Measurements from ENCODE around the gene KITLG. TPM values are rescaled to one million over a fixed set of nuclear protein-coding genes. Genes with fewer than 3 reads are reported as not detected.
"Not testable (repeated sequence)": the region's sequence is repeated elsewhere in the genome, so short reads cannot be mapped to it uniquely, and the experiment has no call there.

KITLG gene
- polyA plus RNA-seq, 1 donor (not counting 4 experiments of a cell fraction or from before 2014, with no cell fraction given): 21.2 TPM

DNA sequence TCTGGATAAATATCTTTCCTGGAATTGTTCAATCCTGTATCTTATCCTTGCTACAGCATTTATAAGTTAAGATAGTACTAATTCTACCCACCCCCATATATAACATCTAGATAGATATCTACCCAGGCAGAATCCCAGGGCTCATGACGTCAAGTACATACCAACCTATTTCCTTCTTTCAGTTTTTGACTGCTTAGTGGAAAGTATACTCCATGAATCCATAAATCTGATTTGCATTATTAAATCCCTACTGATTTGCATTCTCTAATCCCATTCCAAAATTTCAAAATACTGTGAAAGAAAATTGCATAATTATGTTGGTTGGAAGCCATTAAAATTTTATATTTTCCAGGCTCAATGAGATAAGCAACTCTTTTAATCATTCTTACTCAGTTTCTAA lies 111.7 kb downstream of the KITLG start:
- Histone ChIP-seq H3K27ac (ENCODE audit: control insufficient read depth, insufficient read depth, low read length) (no peak overlapping the region), H3K4me1 (ENCODE audit: control insufficient read depth, extremely low read depth, insufficient read depth, low read length) (peaks cover 3% of the 10 kb centered on the region), H3K9ac (ENCODE audit: control insufficient read depth, extremely low read depth, insufficient read depth, low read length) (no peak overlapping the region), H2AFZ (ENCODE audit: control insufficient read depth, low read length) (no peak overlapping the region), H3K4me2 (ENCODE audit: control insufficient read depth, extremely low read depth, insufficient read depth, low read depth, low read length) (no peak overlapping the region), H4K20me1 (ENCODE audit: control insufficient read depth, extremely low read depth, insufficient read depth, low read length) (no peaks in the 10 kb centered on the region), H3K9me3 (ENCODE audit: control insufficient read depth, low read depth, low read length) (no peaks in the 10 kb centered on the region), H3K9me1 (ENCODE audit: control insufficient read depth, extremely low read depth, insufficient read depth, low read length) (no peaks in the 10 kb centered on the region), H3K79me2 (ENCODE audit: control insufficient read depth, insufficient read depth, low read length) (no peaks in the 10 kb centered on the region), H3K36me3 (ENCODE audit: control insufficient read depth in 2 of 2, extremely low read depth in 1 of 2, insufficient read depth in 2 of 2, low read length in 2 of 2) (no peaks in the 10 kb centered on the region), H3K27me3 (ENCODE audit: control insufficient read depth, extremely low read depth, insufficient read depth, low read length) (no peaks in the 10 kb centered on the region), H3K4me3 (ENCODE audit: control insufficient read depth in 2 of 3, extremely low read depth in 1 of 3, insufficient read depth in 2 of 3, low read depth in 1 of 3, low read length in 3 of 3) (no peak overlapping the region)
- DNase-seq (ENCODE audit: low read depth, low spot score) (no peak), FAIRE-seq (no peak)
- no peak for TF ChIP-seq EZH2 (IDR thresholded peaks at IDR 0.05; ENCODE audit: low read length)
- TF ChIP-seq, protein P1, sequence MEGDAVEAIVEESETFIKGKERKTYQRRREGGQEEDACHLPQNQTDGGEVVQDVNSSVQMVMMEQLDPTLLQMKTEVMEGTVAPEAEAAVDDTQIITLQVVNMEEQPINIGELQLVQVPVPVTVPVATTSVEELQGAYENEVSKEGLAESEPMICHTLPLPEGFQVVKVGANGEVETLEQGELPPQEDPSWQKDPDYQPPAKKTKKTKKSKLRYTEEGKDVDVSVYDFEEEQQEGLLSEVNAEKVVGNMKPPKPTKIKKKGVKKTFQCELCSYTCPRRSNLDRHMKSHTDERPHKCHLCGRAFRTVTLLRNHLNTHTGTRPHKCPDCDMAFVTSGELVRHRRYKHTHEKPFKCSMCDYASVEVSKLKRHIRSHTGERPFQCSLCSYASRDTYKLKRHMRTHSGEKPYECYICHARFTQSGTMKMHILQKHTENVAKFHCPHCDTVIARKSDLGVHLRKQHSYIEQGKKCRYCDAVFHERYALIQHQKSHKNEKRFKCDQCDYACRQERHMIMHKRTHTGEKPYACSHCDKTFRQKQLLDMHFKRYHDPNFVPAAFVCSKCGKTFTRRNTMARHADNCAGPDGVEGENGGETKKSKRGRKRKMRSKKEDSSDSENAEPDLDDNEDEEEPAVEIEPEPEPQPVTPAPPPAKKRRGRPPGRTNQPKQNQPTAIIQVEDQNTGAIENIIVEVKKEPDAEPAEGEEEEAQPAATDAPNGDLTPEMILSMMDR (optimal IDR thresholded peaks at IDR 0.05 in 1 of 3, IDR thresholded peaks at IDR 0.05 in 1 of 3, conservative IDR thresholded peaks at IDR 0.05 in 1 of 3; ENCODE audit: extremely low read depth in 1 of 3, insufficient read depth in 2 of 3, low read length in 3 of 3): no peak
- dilution Hi-C loops (cut with MboI; ENCODE audit: extremely low pct_ligation_motif_present, low sequenced_read_pairs): no loop called here

DNA sequence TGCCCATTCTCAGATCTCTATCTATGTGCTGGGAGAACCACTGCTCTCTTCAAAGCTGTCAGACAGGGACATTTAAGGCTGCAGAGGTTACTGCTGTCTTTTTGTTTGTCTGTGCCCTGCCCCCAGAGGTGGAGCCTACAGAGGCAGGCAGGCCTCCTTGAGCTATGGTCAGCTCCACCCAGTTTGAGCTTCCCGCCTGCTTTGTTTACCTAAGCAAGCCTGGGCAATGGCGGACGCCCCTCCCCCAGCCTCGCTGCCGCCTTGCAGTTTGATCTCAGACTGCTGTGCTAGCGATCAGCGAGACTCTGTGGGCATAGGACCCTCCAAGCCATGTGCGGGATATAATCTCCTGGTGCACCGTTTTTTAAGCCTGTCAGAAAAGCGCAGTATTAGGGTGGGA lies 113.6 kb downstream of the KITLG start:
- dilution Hi-C loops (cut with MboI; ENCODE audit: extremely low pct_ligation_motif_present, low sequenced_read_pairs): not testable (repeated sequence)

DNA sequence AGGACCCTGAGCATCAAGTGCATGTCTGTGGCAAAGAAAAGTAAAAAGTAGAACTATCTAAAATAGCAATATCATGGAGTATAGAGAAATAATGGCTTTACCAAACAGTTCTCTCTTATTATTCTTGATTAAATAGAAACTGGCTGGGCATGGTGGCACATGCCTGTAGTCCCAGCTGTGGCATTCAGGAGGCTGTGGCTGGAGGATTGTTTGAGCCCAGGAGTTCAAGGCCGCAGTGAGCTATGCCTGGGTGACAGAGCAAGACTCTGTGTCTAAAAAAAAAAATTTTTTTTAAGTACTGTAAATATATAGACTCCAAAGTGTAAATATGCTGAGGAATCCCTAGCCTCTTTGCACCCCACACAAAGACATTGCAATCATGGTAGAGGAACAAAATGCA lies 121.9 kb downstream of the KITLG start:
- no peaks in the 10 kb centered on the region for H3K4me1 ChIP-seq (ENCODE audit: control insufficient read depth, extremely low read depth, insufficient read depth, low read length)

More for the DNA sequence above, 113.6 kb downstream of the KITLG start:
- not testable (repeated sequence) for H3K9me3 ChIP-seq (ENCODE audit: control insufficient read depth, low read depth, low read length); DNase-seq (ENCODE audit: low read depth, low spot score); H3K9me1 ChIP-seq (ENCODE audit: control insufficient read depth, extremely low read depth, insufficient read depth, low read length); H4K20me1 ChIP-seq (ENCODE audit: control insufficient read depth, extremely low read depth, insufficient read depth, low read length); H3K4me3 ChIP-seq (ENCODE audit: control insufficient read depth in 2 of 3, extremely low read depth in 1 of 3, insufficient read depth in 2 of 3, low read depth in 1 of 3, low read length in 3 of 3); H3K36me3 ChIP-seq (ENCODE audit: control insufficient read depth in 2 of 2, extremely low read depth in 1 of 2, insufficient read depth in 2 of 2, low read length in 2 of 2); H3K9ac ChIP-seq (ENCODE audit: control insufficient read depth, extremely low read depth, insufficient read depth, low read length); H3K27me3 ChIP-seq (ENCODE audit: control insufficient read depth, extremely low read depth, insufficient read depth, low read length); H3K79me2 ChIP-seq (ENCODE audit: control insufficient read depth, insufficient read depth, low read length); H2AFZ ChIP-seq (ENCODE audit: control insufficient read depth, low read length); FAIRE-seq; H3K27ac ChIP-seq (ENCODE audit: control insufficient read depth, insufficient read depth, low read length); H3K4me2 ChIP-seq (ENCODE audit: control insufficient read depth, extremely low read depth, insufficient read depth, low read depth, low read length); H3K4me1 ChIP-seq (ENCODE audit: control insufficient read depth, extremely low read depth, insufficient read depth, low read length)

More for the DNA sequence above, 121.9 kb downstream of the KITLG start:
- H3K36me3 ChIP-seq (ENCODE audit: control insufficient read depth in 2 of 2, extremely low read depth in 1 of 2, insufficient read depth in 2 of 2, low read length in 2 of 2): no peaks in the 10 kb centered on the region
- H4K20me1 ChIP-seq (ENCODE audit: control insufficient read depth, extremely low read depth, insufficient read depth, low read length): no peaks in the 10 kb centered on the region
- no peak overlapping the region for H3K27ac ChIP-seq (ENCODE audit: control insufficient read depth, insufficient read depth, low read length)
- dilution Hi-C loops (cut with MboI; ENCODE audit: extremely low pct_ligation_motif_present, low sequenced_read_pairs): no loop called here
- H3K27me3 ChIP-seq (ENCODE audit: control insufficient read depth, extremely low read depth, insufficient read depth, low read length): no peaks in the 10 kb centered on the region
- no peak overlapping the region for H3K4me3 ChIP-seq (ENCODE audit: control insufficient read depth in 2 of 3, extremely low read depth in 1 of 3, insufficient read depth in 2 of 3, low read depth in 1 of 3, low read length in 3 of 3)
- FAIRE-seq: no peak
- TF ChIP-seq, protein P1 (optimal IDR thresholded peaks at IDR 0.05 in 1 of 3, IDR thresholded peaks at IDR 0.05 in 1 of 3, conservative IDR thresholded peaks at IDR 0.05 in 1 of 3; ENCODE audit: extremely low read depth in 1 of 3, insufficient read depth in 2 of 3, low read length in 3 of 3): no peak
- TF ChIP-seq EZH2 (IDR thresholded peaks at IDR 0.05; ENCODE audit: low read length): no peak
- H3K9ac ChIP-seq (ENCODE audit: control insufficient read depth, extremely low read depth, insufficient read depth, low read length): no peak overlapping the region
- no peak overlapping the region for H3K4me2 ChIP-seq (ENCODE audit: control insufficient read depth, extremely low read depth, insufficient read depth, low read depth, low read length)
- no peak overlapping the region for H2AFZ ChIP-seq (ENCODE audit: control insufficient read depth, low read length)
- no peaks in the 10 kb centered on the region for H3K9me3 ChIP-seq (ENCODE audit: control insufficient read depth, low read depth, low read length)
- no peak for DNase-seq (ENCODE audit: low read depth, low spot score)
- H3K9me1 ChIP-seq (ENCODE audit: control insufficient read depth, extremely low read depth, insufficient read depth, low read length): no peaks in the 10 kb centered on the region
- H3K79me2 ChIP-seq (ENCODE audit: control insufficient read depth, insufficient read depth, low read length): no peaks in the 10 kb centered on the region

All from keratinocyte (primary cell).